Medulla oblongata (tissue), 1 donor: Measurements from ENCODE around the gene RNF34.

Experiments used
- DNase-seq: peaks from one replicate; pipeline ENCODE4 v3.0.0-alpha.2; 2015; ENCODE audit errors: extremely low spot score

RNF34 gene

GRCh38 chr12:121390856-121391255 lies 9.1 kb upstream of the RNF34 start:
- no peak for DNase-seq

GRCh38 chr12:121391619-121392324 lies 8.1 kb upstream of the RNF34 start:
- DNase-seq: peak; percentile 43

- DNase-seq: no peak
Measured at GRCh38 chr12:121392325-121392716, 7.6 kb upstream of the RNF34 start.

GRCh38 chr12:121397521-121397920 lies 2.4 kb upstream of the RNF34 start:
- no peak for DNase-seq

GRCh38 chr12:121398355-121398754 lies 1.6 kb upstream of the RNF34 start:
- DNase-seq: no peak

- peak; percentile 33 for DNase-seq
Measured at GRCh38 chr12:121400332-121401139, 618 bp downstream of the RNF34 start.

GRCh38 chr12:121403721-121404120 lies 3.8 kb downstream of the RNF34 start:
- DNase-seq: no peak

- DNase-seq: peak; percentile 31
Measured at GRCh38 chr12:121404734-121405133, 4.8 kb downstream of the RNF34 start.

- no peak for DNase-seq
Measured at GRCh38 chr12:121405211-121405610, 5.3 kb downstream of the RNF34 start.

- no peak for DNase-seq
Measured at GRCh38 chr12:121413917-121414316, 14.0 kb downstream of the RNF34 start.

GRCh38 chr12:121417847-121418246 lies 17.9 kb downstream of the RNF34 start:
- no peak for DNase-seq

- no peak for DNase-seq
Measured at GRCh38 chr12:121420109-121420508, 20.2 kb downstream of the RNF34 start.

- no peak for DNase-seq
Measured at GRCh38 chr12:121423253-121423652, 23.3 kb downstream of the RNF34 start.

- DNase-seq: peak; percentile 28
Measured at GRCh38 chr12:121423682-121424623, 24.0 kb downstream of the RNF34 start.

GRCh38 chr12:121424624-121424975 lies 24.7 kb downstream of the RNF34 start:
- no peak for DNase-seq

- no peak for DNase-seq
Measured at GRCh38 chr12:121427556-121428050, 27.7 kb downstream of the RNF34 start.

GRCh38 chr12:121428883-121429282 lies 29.0 kb downstream of the RNF34 start:
- no peak for DNase-seq

GRCh38 chr12:121430833-121431415 lies 31.0 kb downstream of the RNF34 start:
- DNase-seq: no peak

- no peak for DNase-seq
Measured at GRCh38 chr12:121432740-121433480, 33.0 kb downstream of the RNF34 start.

- no peak for DNase-seq
Measured at GRCh38 chr12:121436706-121437105, 36.8 kb downstream of the RNF34 start.

- peak; percentile 86 for DNase-seq
Measured at GRCh38 chr12:121438905-121439304, 39.0 kb downstream of the RNF34 start.
